Mononuclear cell (primary cell): ENCODE data around the gene ARHGAP21. TPM values are rescaled to one million over a fixed set of nuclear protein-coding genes. Genes with fewer than 3 reads are reported as not detected.
"Not testable (repeated sequence)": the region's sequence is repeated elsewhere in the genome, so short reads cannot be mapped to it uniquely, and the experiment has no call there.

Source experiments
- H3K27me3 ChIP-seq: 2 replicates; pipeline ENCODE4 v1.6.0; 2011; ENCODE audit warnings: low read length, control low read depth; ENCODE audit not compliant: insufficient read depth
- H3K4me1 ChIP-seq: 2 replicates; pipeline ENCODE4 v1.5.1; 2011; ENCODE audit warnings: mild to moderate bottlenecking, low read length, control low read depth; ENCODE audit not compliant: insufficient read depth
- H3K4me3 ChIP-seq: 2 replicates; pipeline ENCODE4 v1.5.1; 2011; ENCODE audit warnings: mild to moderate bottlenecking, low read length, moderate library complexity
- H3K9me3 ChIP-seq: 2 replicates; pipeline ENCODE4 v1.5.1; 2011; ENCODE audit warnings: low read depth, mild to moderate bottlenecking, control low read depth, low read length
- total RNA-seq: library from RNA; depleted of rRNA; stranded (reverse); fragments of >200 nt; gene quantifications from one replicate; pipeline ENCODE4 v1.2.3, GENCODE V29; 2012

Gene ARHGAP21
- total RNA-seq, 1 donor: 58.9 TPM

DNA sequence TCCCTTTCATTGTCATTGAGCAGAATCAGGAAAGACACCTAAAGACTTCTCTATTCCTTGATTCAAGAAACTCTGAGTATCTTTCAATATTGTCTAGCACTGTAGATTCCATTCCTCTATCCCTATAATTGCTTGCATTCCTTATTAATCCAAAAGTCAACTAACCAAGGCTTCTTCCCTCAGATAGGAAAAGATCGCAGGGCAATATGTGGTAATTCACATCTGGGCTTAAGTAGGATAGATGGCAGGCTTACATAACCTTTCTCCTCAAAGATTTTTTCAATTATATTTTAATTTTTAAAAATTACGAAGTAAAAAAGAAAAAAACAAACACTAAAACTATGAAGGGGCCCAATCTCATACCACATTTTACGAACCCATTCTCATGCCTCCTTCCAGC lies 7.1 kb upstream of the ARHGAP21 start:
- Histone ChIP-seq H3K9me3 (no peaks in the 10 kb centered on the region), H3K4me3 (no peak overlapping the region), H3K4me1 (no peaks in the 10 kb centered on the region), H3K27me3 (no peaks in the 10 kb centered on the region)

DNA sequence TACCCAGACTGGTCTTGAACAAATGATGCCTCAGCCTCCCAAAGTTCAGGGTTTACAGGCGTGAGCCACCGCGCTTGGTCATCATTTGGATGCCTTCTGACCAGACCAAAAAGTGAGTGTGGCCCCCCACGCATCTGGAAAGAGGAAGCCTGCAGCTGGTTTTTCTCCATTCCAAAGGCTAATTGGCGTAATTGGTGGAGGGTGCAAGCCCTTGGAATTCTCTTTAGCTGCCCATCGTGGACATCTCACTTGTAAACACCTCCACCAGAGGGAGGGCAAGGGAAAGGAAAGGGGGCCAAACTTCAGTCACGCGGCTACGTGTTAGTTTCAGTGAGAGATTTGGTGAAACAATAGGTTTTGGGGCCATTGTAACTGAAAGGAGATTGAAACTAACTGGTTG lies 4.1 kb upstream of the ARHGAP21 start:
- no peak overlapping the region for H3K4me3 ChIP-seq
- H3K4me1 ChIP-seq: peaks cover 6% of the 10 kb centered on the region
- no peaks in the 10 kb centered on the region for H3K9me3 ChIP-seq

DNA sequence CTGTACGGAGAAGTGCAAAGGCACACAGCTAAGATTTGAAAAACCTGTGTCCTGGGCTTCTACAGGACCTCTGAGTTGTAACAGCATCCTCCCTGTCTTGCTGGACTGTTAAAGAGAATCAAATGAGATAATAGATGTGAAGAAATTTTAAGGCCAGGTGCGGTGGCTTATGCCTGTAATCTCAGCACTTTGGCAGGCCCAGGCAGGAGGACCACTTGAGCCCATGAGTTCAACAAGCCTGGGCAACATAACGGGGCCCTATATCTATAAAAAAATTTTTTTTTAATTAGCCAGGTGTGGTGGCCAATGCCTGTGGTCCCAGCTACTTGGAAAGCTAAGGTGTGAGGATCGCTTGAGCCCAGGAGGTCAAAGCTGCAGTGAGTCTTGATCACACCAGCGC lies 2.9 kb upstream of the ARHGAP21 start:
- H3K4me1 ChIP-seq: peaks cover 16% of the 10 kb centered on the region
- no peak overlapping the region for H3K4me3 ChIP-seq
- H3K9me3 ChIP-seq: no peaks in the 10 kb centered on the region
- no peaks in the 10 kb centered on the region for H3K27me3 ChIP-seq

More for the DNA sequence above, 4.1 kb upstream of the ARHGAP21 start:
- no peaks in the 10 kb centered on the region for H3K27me3 ChIP-seq

DNA sequence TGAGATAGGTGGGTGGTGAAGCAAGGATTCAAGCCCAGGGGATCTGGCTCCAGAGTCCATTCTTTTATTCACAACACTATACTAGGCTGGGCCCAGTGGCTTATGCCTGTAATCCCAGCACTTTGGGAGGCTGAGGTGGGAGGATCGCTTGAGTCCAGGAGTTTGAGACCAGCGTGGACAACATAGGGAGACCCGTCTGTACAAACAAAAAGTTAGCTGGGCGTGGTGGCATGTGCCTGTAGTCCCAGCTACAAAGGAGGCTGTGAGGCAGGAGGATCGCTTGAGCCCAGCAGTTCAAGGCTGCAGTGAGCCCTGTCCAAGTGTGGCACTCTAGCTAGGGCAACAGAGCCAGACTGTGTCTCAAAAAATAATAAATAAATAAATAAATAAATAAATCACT lies 2.3 kb upstream of the ARHGAP21 start:
- H3K4me1 ChIP-seq: peaks cover 22% of the 10 kb centered on the region
- not testable (repeated sequence) for H3K27me3 ChIP-seq, H3K4me3 ChIP-seq, H3K9me3 ChIP-seq

DNA sequence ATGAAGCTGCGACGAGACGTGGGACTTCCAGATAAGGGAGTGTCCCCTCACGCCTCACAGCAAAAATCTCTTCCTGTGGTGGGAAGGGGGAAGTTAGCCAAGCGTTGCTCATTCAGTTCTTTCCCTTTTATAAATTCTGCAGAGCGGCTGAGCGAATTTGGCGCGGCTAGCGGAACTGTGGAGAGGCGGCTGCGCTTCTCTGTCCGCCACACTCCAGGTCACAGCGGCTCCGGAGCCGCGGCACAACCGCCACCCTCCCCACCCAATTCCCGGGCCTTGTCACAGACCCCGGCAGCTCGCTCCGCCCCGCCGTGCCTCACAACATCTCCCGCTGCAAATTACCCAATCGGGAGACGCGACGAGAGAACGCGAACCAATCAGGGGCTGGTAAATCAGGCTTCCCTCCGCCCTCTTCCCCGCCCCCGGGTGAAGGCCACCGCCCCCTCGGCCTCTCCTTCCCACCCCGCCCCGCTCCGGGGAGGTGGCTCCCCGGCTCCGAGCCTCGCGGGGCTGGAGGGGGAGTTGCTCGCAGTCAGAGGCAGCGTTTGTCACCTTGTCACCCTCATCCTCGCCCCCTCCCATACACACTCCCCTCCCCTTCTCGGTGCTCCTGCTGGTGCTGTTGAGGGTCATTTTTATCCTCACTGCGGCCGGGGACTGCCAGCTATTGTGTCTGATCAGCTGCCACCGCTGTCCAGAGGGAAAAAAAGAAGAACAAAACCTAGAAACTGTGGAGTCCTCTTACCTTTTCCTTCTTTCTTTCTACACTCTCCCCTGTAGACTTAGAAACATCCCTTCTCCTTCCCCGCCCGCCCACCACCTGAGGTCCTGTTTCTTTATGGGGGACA lies 918 bp upstream of the ARHGAP21 start:
- peaks cover 25% of the 10 kb centered on the region for H3K4me1 ChIP-seq
- H3K9me3 ChIP-seq: no peaks in the 10 kb centered on the region
- H3K4me3 ChIP-seq: peak overlapping the region; percentile 59
- no peaks in the 10 kb centered on the region for H3K27me3 ChIP-seq

DNA sequence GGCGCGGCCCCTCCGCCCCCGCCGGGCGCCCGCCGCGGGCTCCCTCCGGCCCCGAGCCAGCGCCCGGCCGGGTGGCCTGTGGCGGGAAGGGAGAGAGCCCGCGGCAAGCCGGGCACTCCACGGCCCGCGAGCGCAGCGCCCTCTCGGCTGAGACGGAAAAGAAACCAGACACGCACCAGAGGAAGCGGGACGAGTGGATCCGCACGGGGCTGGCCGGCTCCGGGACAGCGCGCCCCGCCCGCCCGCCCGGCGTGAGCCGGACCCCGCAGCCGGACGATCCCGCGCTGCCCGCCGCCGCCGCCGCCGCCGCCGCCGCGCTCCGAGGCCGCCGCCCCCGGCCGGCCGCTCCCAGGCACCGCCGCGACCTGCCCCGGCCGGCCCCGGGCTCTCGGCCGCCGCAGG lies 300 bp downstream of the ARHGAP21 start:
- Histone ChIP-seq H3K4me1 (peaks cover 25% of the 10 kb centered on the region), H3K27me3 (no peaks in the 10 kb centered on the region), H3K9me3 (no peaks in the 10 kb centered on the region), H3K4me3 (peak overlapping the region; percentile 67)

DNA sequence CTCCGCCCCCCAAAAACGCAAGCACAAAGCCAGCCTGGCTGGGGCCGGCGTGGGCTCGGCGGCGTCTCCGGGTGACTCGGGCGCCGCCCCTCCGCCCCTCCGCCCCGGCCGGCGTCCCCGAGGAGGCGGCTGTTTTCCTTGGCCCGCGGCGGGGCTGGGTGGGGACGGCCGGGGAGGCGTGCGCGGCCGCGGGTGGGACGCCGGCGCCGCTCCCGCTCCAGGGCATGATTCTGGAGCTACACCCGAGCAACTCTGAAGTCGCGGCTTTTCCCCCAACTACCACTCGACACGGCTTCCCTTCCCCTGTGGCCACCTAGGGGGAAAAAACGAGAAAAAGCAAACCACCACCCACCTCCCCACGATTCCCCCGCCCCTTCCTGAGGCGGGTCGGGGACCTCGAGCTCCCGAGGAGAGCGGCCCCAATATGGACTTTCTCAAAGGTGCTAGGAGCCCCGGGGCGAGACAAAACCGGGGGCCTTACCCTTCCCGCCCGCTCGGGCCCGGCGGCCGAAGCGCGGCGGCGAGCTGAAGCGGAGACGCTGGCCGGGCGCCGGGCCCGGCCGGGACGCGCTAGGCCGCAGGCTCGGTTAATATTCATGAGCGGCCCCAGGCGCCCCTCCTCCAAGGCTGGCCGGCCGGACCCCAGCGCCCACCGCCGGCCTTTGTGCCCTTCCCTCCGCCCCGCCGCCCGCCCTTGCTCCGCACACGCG lies 856 bp downstream of the ARHGAP21 start:
- peak overlapping the region; percentile 67 for H3K4me3 ChIP-seq
- peaks cover 25% of the 10 kb centered on the region for H3K4me1 ChIP-seq
- H3K27me3 ChIP-seq: no peaks in the 10 kb centered on the region
- H3K9me3 ChIP-seq: no peaks in the 10 kb centered on the region

DNA sequence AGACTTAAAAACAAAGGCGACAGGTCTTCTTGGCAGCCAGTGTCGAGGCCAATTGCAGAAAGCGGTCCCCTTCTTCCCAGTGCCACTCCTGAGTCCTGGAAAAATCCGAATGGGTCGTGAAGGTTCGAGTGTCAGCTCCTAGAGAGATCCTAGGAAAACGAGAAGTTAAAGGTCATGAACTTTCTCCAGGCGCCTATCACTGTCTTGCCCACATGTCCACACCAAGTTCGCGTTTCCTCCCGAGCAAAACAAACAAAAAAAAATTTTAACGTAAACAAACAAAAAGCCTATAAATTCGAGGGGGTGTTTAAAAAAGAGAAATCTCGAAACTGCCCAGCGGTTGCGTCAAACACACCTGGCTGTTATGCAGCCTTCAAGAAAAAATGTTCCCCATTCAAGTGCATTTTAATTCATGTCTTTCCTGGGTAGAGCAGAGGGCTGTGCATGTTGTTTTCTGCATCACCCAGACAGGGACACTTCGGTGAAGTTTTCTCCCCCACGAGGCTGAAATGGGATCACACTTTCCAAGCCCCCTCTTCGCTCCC lies 1.5 kb downstream of the ARHGAP21 start:
- Histone ChIP-seq H3K27me3 (no peaks in the 10 kb centered on the region), H3K9me3 (no peaks in the 10 kb centered on the region), H3K4me1 (peaks cover 25% of the 10 kb centered on the region), H3K4me3 (peak overlapping the region; percentile 67)

DNA sequence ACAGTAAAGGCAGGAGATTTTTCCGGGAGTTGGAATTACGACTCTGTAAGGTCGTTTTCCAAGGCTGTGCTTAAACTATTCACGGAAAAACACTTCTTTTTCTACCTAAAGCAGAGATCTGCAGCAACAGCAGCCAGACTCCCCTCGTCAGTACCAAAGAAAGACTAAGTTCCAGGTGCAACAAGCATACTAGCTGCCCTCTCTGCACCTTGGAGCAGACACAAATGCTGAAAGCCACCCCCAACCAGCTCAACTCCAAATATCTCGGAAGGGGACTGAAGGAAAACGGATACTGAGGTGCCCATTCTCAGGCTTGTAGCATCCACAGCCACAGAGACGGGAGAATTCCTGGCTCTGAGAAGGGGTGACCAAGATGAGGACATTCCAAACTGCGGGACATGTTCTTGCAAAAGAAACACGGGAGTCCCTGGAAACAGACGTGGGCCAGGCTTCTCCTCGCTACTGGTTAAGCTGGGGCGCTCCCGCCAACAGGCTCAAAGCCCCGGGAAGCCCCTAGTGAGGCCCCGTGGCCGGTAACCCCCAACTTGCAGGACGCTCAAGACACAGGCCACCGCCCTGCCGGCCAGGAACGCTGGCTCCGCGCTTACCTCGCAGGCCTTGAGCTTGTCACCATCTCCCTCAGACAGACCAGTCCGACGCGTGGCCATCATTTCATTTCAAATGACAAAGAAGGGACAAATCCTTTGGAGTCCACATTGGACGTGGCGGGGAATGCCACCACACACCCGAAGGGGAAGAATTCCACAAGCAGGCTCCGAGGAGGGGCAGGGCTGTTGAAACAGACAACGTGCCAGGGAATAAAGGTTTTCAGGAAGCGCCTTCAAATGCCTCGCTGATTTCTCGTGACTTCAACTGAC lies 2.2 kb downstream of the ARHGAP21 start:
- Histone ChIP-seq H3K27me3 (no peaks in the 10 kb centered on the region), H3K4me1 (peaks cover 25% of the 10 kb centered on the region), H3K4me3 (no peak overlapping the region), H3K9me3 (no peaks in the 10 kb centered on the region)

DNA sequence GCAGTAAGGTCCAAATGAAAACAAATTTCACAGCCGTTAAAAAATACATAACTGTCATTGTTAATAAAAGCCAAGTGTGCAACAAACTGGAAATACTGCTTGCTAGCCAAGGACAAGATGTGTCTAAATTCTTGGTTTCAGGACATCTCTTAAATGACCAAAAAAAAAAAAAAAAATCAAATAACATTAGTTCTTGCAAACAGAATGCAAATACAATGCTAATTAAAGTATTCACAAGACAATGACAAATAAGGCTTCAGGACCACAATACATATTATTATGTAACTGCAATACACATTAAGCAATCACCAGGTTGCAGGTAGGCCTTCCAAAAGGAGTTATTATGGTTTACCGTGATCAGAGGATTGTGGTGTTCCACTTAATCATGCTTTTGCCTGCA lies 3.6 kb downstream of the ARHGAP21 start:
- H3K27me3 ChIP-seq: no peaks in the 10 kb centered on the region
- peaks cover 22% of the 10 kb centered on the region for H3K4me1 ChIP-seq
- H3K9me3 ChIP-seq: no peaks in the 10 kb centered on the region
- H3K4me3 ChIP-seq: no peak overlapping the region

DNA sequence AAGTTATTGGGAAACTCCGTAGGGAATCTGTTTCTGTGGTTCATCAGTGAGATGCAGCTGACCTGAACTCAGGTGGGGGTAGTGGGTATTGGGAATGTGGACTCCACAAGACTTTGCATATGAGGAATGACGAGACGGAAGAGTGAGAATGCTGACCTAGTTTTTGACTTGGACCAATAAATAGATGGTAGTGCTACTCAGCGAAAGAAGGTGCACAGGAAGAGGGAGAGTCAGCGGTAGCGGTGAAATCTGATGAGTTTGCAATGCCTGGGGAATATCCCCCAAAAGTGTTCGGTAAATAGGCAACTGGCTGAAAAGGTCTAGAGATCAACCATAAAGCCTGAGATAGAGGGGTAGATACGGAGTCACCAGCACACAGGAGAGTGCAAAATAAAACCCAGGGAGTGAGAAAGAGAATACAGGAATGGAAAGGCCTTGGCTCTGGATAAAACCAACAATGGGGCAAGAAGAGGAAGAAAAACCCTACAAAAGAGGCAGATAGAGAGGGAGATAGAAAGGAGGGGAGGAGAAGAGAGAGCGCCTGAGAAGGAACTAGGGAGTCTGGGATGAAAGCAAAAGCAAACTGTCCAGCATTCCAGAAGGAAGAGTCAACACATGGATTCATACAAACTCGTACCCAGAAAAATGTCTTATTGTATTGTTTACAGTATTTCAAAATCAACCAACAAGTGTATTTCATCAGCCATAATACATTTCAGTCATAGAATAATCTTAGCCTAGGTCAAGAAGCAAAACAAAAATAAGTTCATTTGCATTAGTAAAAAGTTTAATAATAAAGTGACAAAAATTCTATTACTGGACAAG lies 5.4 kb downstream of the ARHGAP21 start:
- no peaks in the 10 kb centered on the region for H3K27me3 ChIP-seq
- H3K4me3 ChIP-seq: no peak overlapping the region
- peaks cover 19% of the 10 kb centered on the region for H3K4me1 ChIP-seq
- H3K9me3 ChIP-seq: no peaks in the 10 kb centered on the region

DNA sequence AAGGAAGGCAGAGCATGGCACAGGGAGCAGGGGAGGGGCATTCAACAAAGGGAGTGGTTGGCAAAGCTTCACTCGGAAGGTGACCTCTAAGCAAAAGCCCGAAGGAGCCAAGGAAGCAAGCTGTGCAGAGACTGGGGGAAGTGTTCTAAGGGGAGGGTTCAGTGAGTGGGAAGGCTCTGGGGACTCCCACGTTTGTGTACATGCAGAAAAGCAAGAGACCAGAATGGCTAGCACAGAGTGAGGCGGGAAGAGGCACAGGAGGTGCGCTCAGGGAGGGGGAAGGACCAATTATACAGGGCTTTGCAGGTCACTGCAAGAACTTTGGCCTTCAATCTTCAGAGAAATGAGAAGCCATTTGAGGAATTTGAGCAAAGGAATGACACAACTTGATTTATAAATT lies 7.4 kb downstream of the ARHGAP21 start:
- no peak overlapping the region for H3K4me3 ChIP-seq
- H3K4me1 ChIP-seq: peaks cover 6% of the 10 kb centered on the region
- H3K27me3 ChIP-seq: no peaks in the 10 kb centered on the region
- no peaks in the 10 kb centered on the region for H3K9me3 ChIP-seq

DNA sequence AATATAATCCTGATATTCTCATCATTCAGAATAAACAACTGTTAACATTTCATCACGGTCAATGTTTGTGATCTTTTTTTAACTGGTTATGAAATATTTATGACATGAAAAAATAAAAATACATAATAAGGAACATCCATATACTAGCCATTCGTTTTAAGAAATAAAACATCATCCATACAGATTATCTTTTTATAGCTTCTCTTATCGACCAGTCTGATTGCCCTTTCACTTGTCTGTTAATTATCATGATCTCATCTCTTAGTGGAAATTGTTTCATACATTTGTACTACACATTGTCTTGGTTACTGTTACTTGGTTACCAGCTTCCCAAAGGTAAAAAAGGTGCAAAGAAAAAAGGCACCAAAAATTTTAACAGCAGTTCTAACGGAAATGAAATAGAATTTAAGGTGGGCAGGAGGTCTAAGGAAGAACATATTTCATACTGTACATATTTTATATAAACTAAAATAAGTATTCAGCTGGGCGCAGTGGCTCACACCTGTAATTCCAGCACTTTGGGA lies 8.4 kb downstream of the ARHGAP21 start:
- Histone ChIP-seq H3K9me3 (no peaks in the 10 kb centered on the region), H3K27me3 (no peaks in the 10 kb centered on the region), H3K4me1 (no peaks in the 10 kb centered on the region), H3K4me3 (no peak overlapping the region)

DNA sequence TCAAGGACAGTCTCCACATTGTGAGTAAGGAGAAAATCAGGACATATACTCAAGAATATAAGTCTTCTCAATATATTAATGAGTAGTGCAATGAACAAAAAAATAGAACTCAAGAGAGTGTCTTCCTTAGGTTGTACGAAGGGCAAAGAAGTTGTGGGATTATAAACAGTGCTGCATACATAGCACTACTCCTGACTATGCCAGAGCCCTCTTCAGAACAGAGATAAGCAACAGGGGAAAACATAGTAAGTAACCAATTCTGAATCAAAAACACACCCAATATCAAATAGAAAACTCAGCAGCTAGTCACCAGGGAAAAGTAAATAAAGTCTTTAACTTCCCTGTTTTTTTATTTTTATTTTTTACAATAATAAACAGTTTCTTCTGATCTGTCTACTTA lies 10.6 kb downstream of the ARHGAP21 start:
- Histone ChIP-seq H3K9me3 (no peaks in the 10 kb centered on the region), H3K4me3 (no peak overlapping the region), H3K27me3 (no peaks in the 10 kb centered on the region), H3K4me1 (no peaks in the 10 kb centered on the region)
